Ovary (tissue), 9 donors: Measurements from ENCODE around the gene HIPK3. TPM values are rescaled to one million over a fixed set of nuclear protein-coding genes. Genes with fewer than 3 reads are reported as not detected.

ENCODE experiments used
- DNase-seq, 5 donors: peaks; one replicate each; pipeline ENCODE4 v3.0.0-alpha.2; 2019 to 2020
- H3K27ac ChIP-seq, 2 donors: fragments of 200-600 bp; one replicate each; pipeline versions ENCODE4 v1.5.1 to v1.8.0; 2019 to 2022
- H3K27me3 ChIP-seq: fragments of 200-600 bp; one replicate; pipeline ENCODE4 v1.8.0; 2022
- H3K36me3 ChIP-seq: fragments of 200-600 bp; sonication (generic); one replicate; pipeline ENCODE4 v1.5.1; 2019
- H3K4me1 ChIP-seq: one replicate; pipeline ENCODE4 v1.8.1; 2013; ENCODE audit warnings: mild to moderate bottlenecking, moderate library complexity; ENCODE audit not compliant: insufficient read depth
- H3K4me3 ChIP-seq: fragments of 200-600 bp; sonication (generic); one replicate; pipeline ENCODE4 v1.5.1; 2017
- H3K9me3 ChIP-seq, 2 donors: fragments of 200-600 bp in 1 of 2; sonication (generic) in 1 of 2; one replicate each; pipeline versions ENCODE4 v1.5.1 to v1.8.1; 2013 to 2019; ENCODE audit warnings: mild to moderate bottlenecking in 1 of 2, moderate library complexity in 1 of 2
- EP300 ChIP-seq: sonication (generic); formaldehyde crosslinking; IDR thresholded peaks from one replicate; pipeline ENCODE4 v1.6.1; 2017; ENCODE audit warnings: antibody characterized with exemption
- POLR2A ChIP-seq: fragments of 450-650 bp; IDR thresholded peaks from one replicate; pipeline ENCODE4 v1.6.1; 2017; ENCODE audit warnings: antibody characterized with exemption, mild to moderate bottlenecking, moderate library complexity
- WGBS, 3 donors: extraction: QIAGEN DNeasy Blood & Tissue Kit in 1 of 3; methylation state at CpG; one replicate each; pipeline versions ENCODE4 v1.1.5 to v1.1.7; 2013 to 2017; 5-methylcytosine and 5-hydroxymethylcytosine counted together
- intact Hi-C, 4 donors: fragments of 100-400 bp; cut with DNase I; formaldehyde crosslinking; loops; one replicate each; pipeline versions ENCODE4 v1.11.0 to v1.15.1; 2022 to 2023
- polyA plus RNA-seq, 2 donors: library from polyadenylated mRNA; stranded (reverse); fragments of 200-250 nt in 1 of 2; fragments of 350-450 nt in 1 of 2; fragmentation: Illumina TruSeq in 1 of 2; extraction: RNeasy Lipid Tissue Mini Kit (QIAGEN cat#74804) in 1 of 2; gene quantifications; one replicate each; pipeline ENCODE4 v1.2.3, GENCODE V29; 2013 to 2014
- total RNA-seq, 7 donors: library from RNA; depleted of rRNA in 2 of 7; stranded (reverse); fragments of >200 nt in 2 of 7; fragmentation: NEBNext Ultra II Directional in 3 of 7; extraction: Animal tissue kit (Norgen Biotek cat#: 25700) in 3 of 7; gene quantifications; one replicate each; pipeline versions ENCODE4 v1.1.0 to v1.2.4, GENCODE V29; 2016 to 2023
- TF ChIP-seq, protein P1 (sequence below), 3 donors: fragments of 450-650 bp in 2 of 3; fragments of 200-600 bp in 1 of 3; IDR thresholded peaks; one replicate each; pipeline versions ENCODE4 v1.5.1 to v1.8.0; 2016 to 2022; ENCODE audit warnings: antibody characterized with exemption in 3 of 3, mild to moderate bottlenecking in 1 of 3
- donor health status: DM: no; HTN: no; CAD: no; lungs with moderate emphysema.
- donor health status: DM: no; HTN: no; CAD: no.
- donor health status: Bipolar disorder and iron deficiency.
- donor health status: DM: yes; HTN: yes; CAD: no.
- donor health status: DM: no; HTN: no; CAD: no.
- donor health status: DM: yes; HTN: yes; CAD: no.

Gene HIPK3
- total and polyA plus RNA-seq, 9 donors, result 28.0 to 252 (median 178) TPM

DNA sequence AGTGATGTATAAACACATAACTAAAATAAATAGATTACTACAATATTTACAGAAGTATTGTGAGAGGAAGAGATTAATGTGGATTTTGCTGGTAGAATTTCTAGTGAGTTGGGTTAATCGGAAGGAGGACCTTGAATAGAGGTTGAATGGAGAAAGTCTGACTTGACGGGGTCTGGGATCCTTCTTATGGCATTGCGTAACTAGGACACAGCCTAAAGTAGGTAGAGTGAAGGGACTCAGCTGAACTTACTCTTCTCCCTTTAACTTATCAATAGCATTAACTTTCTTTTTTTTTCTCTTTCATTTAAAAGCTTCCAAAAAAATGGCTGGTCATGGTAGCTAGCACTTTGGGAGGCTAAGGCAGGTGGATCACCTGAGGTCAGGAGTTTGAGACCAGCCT, 139.2 kb downstream of the HIPK3 start:
- intact Hi-C loops, result no loop called here
- WGBS, 3 donors, result 85 to 88% (median 87%) methylated on average over 3 of the region's 3 CpGs
- H3K27ac ChIP-seq, result no peak overlapping the region

DNA sequence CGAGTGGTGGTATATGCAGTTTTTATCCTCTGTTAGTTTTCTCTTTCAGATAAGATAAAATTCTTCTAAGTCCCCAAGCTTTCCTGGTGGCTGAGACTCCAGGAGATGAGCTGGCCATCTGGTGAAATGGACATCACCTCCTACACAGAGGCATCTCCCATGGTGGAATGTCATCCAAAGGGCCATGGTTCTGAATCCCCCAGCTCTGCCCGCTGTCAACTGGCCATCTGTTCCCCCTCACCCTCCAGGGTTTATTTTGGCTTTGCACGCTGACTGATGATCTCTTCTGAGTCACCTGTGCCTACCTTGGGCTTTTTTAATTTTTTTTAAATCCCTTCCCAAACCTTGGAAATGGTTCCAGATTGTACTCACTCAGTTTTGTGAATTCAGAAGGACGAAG, 142.2 kb downstream of the HIPK3 start:
- H3K27me3 ChIP-seq, result no peaks in the 10 kb centered on the region
- H3K9me3 ChIP-seq, result no peaks in the 10 kb centered on the region
- H3K27ac ChIP-seq, result no peak overlapping the region
- no peak for TF ChIP-seq EP300
- TF ChIP-seq, protein P1, sequence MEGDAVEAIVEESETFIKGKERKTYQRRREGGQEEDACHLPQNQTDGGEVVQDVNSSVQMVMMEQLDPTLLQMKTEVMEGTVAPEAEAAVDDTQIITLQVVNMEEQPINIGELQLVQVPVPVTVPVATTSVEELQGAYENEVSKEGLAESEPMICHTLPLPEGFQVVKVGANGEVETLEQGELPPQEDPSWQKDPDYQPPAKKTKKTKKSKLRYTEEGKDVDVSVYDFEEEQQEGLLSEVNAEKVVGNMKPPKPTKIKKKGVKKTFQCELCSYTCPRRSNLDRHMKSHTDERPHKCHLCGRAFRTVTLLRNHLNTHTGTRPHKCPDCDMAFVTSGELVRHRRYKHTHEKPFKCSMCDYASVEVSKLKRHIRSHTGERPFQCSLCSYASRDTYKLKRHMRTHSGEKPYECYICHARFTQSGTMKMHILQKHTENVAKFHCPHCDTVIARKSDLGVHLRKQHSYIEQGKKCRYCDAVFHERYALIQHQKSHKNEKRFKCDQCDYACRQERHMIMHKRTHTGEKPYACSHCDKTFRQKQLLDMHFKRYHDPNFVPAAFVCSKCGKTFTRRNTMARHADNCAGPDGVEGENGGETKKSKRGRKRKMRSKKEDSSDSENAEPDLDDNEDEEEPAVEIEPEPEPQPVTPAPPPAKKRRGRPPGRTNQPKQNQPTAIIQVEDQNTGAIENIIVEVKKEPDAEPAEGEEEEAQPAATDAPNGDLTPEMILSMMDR (IDR thresholded peaks at IDR 0.05), result no peak
- no peak for TF ChIP-seq POLR2A
- H3K4me3 ChIP-seq, result no peak overlapping the region
- intact Hi-C loops, result no loop called here
- no peak for DNase-seq
- WGBS, 3 donors, result 66 to 74% (median 72%) methylated on average over 4 of the region's 4 CpGs
- no peaks in the 10 kb centered on the region for H3K36me3 ChIP-seq
- H3K4me1 ChIP-seq, result no peaks in the 10 kb centered on the region

More for the DNA sequence above, 139.2 kb downstream of the HIPK3 start:
- no peaks in the 10 kb centered on the region for H3K36me3 ChIP-seq
- TF ChIP-seq EP300, result no peak
- no peak for TF ChIP-seq POLR2A
- H3K4me1 ChIP-seq, result no peaks in the 10 kb centered on the region
- no peak overlapping the region for H3K4me3 ChIP-seq
- no peak for DNase-seq
- H3K27me3 ChIP-seq, result no peaks in the 10 kb centered on the region
- no peaks in the 10 kb centered on the region for H3K9me3 ChIP-seq

DNA sequence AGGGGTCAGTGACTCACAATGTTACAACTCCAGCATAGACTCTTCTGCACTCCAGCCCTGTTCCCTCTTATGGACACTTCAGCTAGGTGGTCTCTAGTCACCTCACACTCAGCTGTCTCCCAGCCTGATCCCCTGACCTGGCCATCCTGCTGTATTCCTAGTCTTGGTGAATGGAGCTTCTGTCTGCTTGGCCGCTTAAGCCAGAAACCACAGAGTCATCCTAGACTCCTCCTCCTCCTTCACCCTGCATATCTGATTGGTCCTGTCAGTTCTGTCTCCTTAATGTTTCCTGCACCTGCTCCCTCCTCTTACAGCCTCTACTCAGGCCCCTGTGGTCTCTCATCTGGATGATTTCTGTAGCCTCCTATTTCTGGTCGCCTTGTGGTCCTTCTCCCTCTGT, 144.9 kb downstream of the HIPK3 start:
- Histone ChIP-seq H3K9me3 (no peaks in the 10 kb centered on the region), H3K4me1 (no peaks in the 10 kb centered on the region), H3K36me3 (no peaks in the 10 kb centered on the region), H3K27me3 (no peaks in the 10 kb centered on the region), H3K4me3 (no peak overlapping the region), H3K27ac (no peak overlapping the region)
- DNase-seq, result no peak
- 85 to 91% (median 87%) methylated on average over 2 of the region's 2 CpGs for WGBS, 3 donors
- intact Hi-C loops, result no loop called here
- TF ChIP-seq EP300 (no peak), POLR2A (no peak)
- TF ChIP-seq, protein P1 (IDR thresholded peaks at IDR 0.05), result no peak

DNA sequence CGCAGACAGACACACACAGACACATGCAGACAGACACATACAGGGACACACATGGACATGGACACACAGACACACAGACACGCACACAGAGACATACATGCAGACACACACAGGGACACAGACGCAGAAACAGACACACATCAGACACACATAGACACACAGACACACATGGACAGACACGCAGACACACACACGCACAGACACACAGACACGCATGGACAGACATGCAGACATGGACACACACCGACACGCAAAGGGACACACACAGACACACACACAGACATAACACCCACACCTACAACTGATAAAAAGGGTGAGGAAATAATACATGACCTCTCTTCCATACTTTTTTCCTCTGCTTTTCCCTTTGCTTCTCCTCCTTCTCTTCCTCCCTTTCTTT, 146.2 kb downstream of the HIPK3 start:
- no peaks in the 10 kb centered on the region for H3K36me3 ChIP-seq

DNA sequence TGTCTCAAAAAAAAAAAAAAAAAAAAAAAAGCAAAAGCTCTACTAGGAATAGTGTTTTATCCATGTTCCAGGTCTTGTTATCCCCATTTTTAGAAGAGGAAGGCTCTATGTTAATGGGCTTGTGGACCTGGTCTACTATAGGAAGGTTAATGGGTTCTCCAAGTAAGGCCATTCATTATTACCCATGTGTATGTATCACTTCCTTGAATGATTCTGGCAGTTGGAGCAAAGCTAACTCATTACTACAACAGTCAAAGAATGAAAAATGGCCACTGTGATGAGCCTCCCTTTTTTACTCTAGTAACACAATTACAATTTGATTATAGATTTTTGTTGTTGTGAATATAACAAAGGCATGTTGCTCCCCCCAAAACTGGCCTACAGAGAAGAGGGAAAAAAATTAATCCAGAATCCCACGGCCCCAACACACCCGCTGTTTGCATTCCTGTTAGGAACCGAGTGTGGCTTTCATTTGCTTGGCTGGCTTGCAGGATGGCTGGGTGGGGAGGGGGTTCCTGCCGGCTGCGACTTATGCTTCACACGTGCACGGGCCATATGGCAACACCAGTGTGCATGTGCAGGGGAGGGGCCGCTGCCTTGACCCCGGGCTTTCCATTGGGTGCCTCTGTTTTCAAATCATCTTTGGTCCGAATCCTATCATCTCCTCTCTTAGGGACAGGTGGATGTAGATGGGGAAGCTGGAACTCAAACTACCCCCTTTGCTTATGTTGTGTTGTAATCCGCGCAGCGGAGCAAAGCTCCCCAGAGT, 148.8 kb downstream of the HIPK3 start:
- no peak for DNase-seq
- 76 to 85% (median 79%) methylated on average over 13 of the region's 13 CpGs for WGBS, 3 donors

More for the DNA sequence above, 146.2 kb downstream of the HIPK3 start:
- H3K9me3 ChIP-seq, result no peaks in the 10 kb centered on the region
- H3K4me3 ChIP-seq, result no peak overlapping the region
- H3K27ac ChIP-seq, result no peak overlapping the region
- WGBS, 3 donors, result 91 to 95% (median 92%) methylated on average over 8 of the region's 8 CpGs
- DNase-seq, result no peak
- no peaks in the 10 kb centered on the region for H3K4me1 ChIP-seq
- TF ChIP-seq EP300 (no peak), POLR2A (no peak)
- TF ChIP-seq, protein P1 (IDR thresholded peaks at IDR 0.05), result no peak
- intact Hi-C loops, result no loop called here
- no peaks in the 10 kb centered on the region for H3K27me3 ChIP-seq

More for the DNA sequence above, 148.8 kb downstream of the HIPK3 start:
- no peaks in the 10 kb centered on the region for H3K4me1 ChIP-seq
- no peaks in the 10 kb centered on the region for H3K9me3 ChIP-seq
- intact Hi-C loops, result no loop called here
- no peak overlapping the region for H3K4me3 ChIP-seq
- H3K27ac ChIP-seq, result no peak overlapping the region
- TF ChIP-seq EP300 (no peak), POLR2A (no peak)
- TF ChIP-seq, protein P1 (IDR thresholded peaks at IDR 0.05), result no peak
- H3K36me3 ChIP-seq, result no peaks in the 10 kb centered on the region
- H3K27me3 ChIP-seq, result no peaks in the 10 kb centered on the region
